ENCODE measurements around the gene F7.
"Not testable (repeated sequence)": the region's sequence is repeated elsewhere in the genome, so short reads cannot be mapped to it uniquely, and the experiment has no call there.

The F7 gene

GRCh38 chr13:113105921-113106452 is 396 bp downstream of the F7 start:
- DNase-seq, result no peak

- DNase-seq, result no peak
Observed at GRCh38 chr13:113106711-113107351, 1.2 kb downstream of the F7 start.

DNA sequence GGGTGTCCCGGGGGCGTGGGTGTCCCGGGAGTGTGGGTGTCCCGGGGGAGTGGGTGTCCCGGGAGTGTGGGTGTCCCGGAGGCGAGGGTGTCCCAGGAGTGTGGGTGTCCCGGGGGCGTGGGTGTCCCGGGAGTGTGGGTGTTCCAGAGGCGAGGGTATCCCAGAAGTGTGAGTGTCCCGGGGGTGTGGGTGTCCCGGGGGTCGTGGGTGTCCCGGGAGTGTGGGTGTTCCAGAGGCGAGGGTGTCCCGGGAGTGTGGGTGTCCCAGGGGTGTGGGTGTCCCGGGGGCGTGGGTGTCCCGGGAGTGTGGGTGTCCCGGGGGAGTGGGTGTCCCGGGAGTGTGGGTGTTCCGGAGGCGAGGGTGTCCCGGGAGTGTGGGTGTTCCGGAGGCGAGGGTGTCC is 2.9 kb downstream of the F7 start:
- not testable (repeated sequence) for DNase-seq

DNA sequence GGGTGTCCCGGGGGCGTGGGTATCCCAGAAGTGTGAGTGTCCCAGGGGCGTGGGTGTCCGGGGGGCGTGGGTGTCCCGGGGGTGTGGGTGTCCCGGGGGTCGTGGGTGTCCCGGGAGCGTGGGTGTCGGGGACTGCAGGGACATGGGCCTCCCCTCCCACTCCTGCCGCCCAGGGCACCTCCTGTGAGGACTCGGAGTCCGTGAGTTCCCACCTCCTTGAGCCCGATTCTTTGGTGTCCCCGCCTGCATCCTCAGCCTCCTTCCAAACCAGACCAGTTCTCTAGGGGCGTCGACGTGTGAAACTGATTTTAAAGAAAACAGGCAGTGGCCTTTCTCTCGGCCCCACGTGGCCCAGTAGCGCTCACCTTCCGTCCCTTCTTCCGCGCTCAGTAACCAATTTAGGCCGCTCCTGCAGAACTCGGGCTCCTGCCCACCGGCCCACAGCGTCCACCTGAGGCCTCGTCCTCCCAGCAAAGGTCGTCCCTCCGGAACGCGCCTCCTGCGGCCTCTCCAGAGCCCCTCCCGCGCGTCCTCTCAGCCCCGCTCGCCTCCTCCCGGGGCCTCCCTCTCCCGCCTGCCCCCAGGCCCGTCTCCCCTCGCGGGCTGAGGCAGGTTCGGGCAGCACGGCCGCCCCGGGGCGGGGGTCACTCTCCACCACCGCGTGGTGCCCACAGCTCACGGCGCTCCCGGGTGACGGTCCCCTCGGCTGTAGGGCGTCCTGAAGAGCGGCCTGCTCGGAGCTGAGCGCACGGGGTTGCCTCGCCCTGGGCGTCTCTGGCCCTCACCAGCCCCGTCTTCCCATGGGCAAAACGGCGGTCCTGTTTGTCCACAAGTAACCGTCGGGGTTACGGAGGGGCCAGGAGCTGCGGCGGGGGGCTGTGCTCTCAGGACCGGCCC is 3.8 kb downstream of the F7 start:
- no peak for DNase-seq

DNA sequence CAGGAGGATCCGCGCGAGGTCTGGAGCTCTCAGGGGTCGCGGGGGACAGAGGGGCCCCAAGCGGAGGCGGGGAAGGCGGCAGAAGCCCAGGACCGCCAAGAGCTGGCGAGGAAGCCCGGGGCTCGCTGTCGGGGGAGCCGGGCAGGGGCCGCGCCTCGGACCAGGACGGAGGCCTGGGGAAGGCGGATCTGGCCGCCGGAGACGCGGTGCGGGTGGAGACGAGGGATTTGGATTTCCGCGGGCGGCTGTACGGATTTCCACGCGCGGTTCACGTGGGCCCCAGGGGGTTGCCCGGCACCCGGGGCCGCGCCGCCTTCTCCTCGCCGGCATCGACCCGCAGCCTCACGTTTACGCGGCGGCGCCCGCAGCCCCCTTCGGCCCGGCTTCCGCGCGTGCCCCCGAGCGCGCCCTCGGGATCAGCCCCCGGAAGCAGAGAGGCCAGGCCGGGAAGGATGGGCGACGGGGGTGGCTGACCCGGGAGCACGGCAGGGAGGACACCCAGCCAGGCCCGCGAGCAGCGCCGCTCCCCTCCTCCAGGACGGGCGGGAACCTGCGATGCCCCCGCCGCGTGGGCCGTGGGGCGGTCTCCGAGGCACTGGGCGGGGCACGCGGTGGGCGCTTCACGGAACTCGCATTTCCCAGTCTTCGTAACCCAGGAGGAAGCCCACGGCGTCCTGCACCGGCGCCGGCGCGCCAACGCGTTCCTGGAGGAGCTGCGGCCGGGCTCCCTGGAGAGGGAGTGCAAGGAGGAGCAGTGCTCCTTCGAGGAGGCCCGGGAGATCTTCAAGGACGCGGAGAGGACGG is 4.7 kb downstream of the F7 start:
- peak; percentile 11 for DNase-seq

DNA sequence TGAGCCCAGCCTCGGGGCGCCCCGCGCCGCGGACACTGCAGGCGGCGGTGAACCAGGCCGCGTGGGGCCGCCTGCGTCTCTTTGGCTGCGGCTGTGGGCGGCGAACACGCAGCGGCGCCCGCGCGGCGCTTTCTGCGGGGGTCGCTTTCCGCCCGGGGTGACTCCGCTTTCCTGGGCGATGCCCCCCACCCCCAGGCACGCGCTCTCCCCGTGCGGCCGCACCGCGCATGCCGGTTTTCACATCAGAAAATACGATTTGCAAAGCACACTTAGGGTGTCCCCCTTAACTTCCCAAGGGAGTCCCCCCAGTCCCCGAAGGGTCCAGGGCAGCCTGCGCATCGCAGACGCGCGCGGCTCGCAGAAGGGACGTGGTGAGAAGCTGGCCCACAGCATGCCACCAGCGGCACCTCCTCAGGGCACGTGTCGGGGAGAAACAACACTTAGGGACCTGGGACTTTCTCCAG is 5.3 kb downstream of the F7 start:
- DNase-seq, result no peak

GRCh38 chr13:113111821-113112220 is 6.2 kb downstream of the F7 start:
- DNase-seq, result not testable (repeated sequence)

DNA sequence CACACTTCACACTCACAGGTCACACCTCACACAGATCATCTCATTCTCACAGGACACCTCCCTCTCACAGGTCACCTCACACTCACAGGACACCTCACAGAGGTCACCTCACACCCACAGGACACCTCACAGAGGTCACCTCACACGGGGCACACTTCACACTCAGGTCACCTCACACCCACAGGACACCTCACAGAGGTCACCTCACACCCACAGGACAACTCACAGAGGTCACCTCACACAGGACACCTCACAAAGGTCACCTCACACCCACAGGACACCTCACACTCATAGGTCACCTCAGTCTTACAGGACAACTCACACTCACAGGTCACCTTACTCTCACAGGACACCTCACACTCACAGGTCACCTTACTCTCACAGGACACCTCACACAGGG is 6.9 kb downstream of the F7 start:
- not testable (repeated sequence) for DNase-seq

- DNase-seq, result no peak
Observed at GRCh38 chr13:113112893-113113845, 7.6 kb downstream of the F7 start.

DNA sequence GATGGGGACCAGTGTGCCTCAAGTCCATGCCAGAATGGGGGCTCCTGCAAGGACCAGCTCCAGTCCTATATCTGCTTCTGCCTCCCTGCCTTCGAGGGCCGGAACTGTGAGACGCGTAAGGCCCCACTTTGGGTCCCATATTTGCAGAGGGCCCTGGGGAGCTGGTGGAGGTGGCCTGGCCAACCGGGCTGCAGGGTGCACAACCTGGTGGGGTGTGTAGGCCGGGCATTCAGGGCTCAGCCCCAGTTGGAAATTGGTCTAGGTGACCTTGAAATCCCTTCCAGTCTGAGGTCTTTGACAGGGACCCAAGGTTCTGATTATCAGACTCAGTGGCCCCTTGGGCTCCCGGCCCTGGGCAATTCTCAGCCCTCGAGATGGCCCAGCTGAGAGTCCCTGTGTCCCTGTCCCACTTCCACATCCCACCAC is 8.3 kb downstream of the F7 start:
- DNase-seq, result no peak

DNA sequence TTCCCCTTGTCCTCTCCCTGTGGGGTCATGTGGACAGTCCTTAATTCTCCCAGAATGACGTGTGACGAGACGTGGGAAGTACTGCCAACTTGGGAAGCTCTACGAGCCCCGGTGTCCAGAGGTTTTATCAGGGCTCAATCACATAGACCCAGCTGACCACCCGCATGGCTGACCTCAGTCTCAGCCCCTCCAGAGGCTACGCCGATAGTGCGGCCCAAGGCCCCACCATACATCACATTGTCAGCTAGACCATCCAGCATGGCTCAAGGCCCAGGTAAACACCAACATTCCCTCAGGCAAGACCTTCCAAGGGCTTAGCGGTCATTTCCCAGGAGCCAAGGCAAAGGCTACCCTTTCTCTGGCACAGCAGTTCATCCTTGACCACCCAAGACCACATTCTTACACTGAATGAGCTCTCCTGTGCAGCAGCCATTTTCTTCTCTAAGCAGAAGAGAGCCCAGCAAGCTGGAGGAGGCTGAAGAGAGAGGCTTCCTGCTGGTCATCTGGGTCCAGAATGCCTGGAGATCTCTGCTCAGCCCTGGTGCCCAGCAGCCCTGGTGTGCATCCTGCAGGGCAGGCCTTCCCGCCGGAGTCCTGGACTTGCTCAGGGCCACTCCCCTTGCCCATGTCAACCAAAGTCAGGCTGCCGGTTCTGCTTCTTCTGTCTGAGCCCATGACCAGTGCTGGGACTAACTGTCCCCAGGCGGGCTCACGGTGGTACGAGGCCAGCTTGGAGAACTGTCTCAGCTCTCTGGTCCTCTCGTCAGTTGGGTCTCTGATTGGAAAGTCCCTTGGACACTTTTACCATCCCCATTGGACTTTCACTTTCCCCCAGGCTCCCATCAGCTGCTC is 9.1 kb downstream of the F7 start:
- no peak for DNase-seq

- DNase-seq, result no peak
Observed at GRCh38 chr13:113115363-113116205, 10.0 kb downstream of the F7 start.

DNA sequence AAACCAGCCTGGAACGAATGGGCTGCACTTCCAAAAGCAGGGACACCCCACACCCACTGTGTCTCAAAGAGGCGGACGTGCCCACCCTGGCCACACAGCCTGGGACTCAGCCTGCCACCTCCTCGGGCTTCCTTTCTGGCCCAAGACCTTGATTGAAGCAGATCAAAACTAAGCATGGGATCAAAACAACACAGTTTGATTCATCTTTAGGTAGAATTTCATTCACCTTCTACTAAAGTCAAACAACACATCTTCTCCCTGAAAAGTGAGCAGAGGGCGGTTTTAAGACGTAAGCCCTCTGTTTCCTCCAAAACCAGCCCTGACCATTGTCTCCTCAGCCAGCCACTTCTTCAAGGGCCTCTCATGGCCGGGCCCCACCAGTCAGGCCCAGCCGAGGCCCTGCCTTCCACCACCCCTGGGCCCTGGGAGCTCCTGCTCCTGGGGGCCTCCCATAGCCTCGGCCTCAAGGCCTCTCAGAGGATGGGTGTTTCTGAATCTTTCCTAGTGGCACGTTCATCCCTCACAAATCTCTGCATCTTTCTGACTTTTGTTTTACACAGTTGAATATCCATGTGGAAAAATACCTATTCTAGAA is 10.7 kb downstream of the F7 start:
- no peak for DNase-seq

DNA sequence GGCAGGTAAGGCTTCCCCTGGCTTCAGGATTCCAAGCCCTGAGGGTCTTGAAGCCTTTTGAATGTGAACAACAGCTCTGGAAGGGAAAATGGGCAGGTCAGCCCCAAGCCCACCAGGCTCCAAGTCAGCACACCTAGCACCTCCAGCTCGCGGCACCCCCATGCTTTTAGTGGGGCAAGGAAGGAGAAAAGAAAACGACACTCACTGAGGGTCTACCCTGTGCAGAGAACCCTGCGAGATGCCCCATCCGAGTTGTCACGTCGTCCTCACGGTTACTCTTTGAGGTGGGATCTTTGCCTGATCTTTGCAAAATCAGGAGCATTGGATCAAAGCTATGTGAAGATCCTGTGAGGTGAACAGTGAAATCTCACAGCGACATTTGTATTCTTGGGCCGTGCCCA is 11.3 kb downstream of the F7 start:
- no peak for DNase-seq

GRCh38 chr13:113117335-113117872 is 11.8 kb downstream of the F7 start:
- DNase-seq, result peak; percentile 20

GRCh38 chr13:113117911-113118260 is 12.3 kb downstream of the F7 start:
- DNase-seq, result no peak

DNA sequence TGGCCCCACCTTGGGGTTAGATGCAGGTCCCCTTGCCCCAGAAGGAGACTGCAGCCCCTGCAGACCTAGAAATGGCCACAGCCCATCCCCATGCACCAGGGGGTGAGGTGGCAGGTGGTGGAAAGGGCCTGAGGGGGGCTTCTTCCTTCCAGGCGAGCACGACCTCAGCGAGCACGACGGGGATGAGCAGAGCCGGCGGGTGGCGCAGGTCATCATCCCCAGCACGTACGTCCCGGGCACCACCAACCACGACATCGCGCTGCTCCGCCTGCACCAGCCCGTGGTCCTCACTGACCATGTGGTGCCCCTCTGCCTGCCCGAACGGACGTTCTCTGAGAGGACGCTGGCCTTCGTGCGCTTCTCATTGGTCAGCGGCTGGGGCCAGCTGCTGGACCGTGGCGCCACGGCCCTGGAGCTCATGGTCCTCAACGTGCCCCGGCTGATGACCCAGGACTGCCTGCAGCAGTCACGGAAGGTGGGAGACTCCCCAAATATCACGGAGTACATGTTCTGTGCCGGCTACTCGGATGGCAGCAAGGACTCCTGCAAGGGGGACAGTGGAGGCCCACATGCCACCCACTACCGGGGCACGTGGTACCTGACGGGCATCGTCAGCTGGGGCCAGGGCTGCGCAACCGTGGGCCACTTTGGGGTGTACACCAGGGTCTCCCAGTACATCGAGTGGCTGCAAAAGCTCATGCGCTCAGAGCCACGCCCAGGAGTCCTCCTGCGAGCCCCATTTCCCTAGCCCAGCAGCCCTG is 12.8 kb downstream of the F7 start:
- no peak for DNase-seq

DNA sequence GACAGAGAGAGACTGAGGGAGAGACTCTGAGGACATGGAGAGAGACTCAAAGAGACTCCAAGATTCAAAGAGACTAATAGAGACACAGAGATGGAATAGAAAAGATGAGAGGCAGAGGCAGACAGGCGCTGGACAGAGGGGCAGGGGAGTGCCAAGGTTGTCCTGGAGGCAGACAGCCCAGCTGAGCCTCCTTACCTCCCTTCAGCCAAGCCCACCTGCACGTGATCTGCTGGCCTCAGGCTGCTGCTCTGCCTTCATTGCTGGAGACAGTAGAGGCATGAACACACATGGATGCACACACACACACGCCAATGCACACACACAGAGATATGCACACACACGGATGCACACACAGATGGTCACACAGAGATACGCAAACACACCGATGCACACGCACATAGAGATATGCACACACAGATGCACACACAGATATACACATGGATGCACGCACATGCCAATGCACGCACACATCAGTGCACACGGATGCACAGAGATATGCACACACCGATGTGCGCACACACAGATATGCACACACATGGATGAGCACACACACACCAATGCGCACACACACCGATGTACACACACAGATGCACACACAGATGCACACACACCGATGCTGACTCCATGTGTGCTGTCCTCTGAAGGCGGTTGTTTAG is 13.7 kb downstream of the F7 start:
- DNase-seq, result no peak

All from fibroblast of skin of right quadriceps (primary cell).